Ammon's horn (tissue), 1 donor: ENCODE measurements around the gene UROD.
"Not testable (repeated sequence)": the region's sequence is repeated elsewhere in the genome, so short reads cannot be mapped to it uniquely, and the experiment has no call there.

Experiments used
- DNase-seq: peaks from one replicate; pipeline ENCODE4 v3.0.0-alpha.2; 2016; ENCODE audit warnings: low spot score

Gene UROD

DNA sequence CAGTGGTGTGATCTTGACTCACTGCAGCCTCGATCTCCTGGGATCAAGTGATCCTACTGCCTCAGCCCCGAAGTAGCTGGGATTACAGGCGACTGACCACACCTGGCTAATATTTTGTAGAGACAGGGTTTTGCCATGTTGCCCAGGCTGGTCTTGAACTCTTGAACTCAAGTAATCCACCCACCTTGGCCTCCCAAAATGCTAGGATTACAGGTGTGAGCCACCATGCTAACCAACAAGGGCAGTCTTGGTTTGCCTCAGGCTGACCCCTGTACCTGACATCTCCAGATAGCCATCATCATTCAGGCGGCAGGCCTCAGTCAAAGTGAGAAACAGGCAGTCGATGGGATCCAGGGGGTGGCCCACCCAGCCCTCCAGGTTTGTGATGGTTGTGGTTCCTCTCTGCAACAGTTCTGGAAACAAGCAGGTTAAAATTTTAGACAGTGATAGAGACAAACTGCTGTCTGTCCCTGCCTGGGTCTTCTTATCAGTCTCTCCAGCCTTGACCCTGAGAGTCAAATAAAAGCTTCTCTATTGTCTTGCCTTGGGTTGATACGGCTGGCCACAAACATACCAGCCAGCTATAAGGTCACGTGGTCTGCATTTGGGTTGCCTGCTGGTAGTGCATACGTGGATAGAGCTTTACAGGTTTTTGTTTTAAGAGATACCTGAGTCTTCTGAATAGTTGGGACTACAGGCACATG, 26.8 kb downstream of the UROD start:
- no peak for DNase-seq

DNA sequence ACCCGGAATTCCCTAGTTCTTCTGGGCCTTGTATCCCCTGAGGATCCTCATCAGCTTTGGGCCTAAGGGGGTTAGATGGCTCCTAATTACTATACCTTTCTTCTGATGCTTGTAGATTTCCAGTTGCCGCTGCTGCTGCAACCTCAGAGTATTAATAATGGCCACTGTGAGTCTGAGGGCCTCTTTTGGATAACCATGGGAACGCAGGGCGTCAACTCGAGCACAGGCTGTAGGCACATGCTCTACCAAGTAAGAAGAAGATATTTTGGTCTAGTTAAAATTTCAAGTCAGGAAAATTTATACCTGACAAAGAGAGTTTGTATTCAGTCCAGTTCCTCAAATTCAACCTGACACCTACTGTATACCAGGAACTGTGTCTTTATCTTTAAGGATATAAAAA, 28.2 kb downstream of the UROD start:
- no peak for DNase-seq

DNA sequence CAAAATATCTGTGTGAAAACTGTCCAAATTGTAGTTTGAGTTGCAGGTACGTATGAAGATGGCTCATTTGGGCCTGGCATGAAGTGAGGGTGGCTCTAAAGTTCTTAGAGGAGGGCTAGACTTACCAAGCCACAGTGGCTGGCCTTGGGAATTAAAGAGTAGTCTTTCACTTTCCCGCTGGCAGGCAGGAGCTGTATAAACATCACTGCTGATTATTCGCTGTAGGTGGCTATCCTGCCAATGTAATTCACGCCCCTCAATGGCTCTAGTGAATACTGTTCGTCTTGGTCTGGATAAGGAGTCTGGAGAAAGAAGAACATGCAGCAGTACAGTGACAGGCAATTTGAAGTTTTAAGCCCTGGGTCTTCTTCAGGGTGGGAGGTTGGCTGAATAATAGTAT, 31.0 kb downstream of the UROD start:
- no peak for DNase-seq

DNA sequence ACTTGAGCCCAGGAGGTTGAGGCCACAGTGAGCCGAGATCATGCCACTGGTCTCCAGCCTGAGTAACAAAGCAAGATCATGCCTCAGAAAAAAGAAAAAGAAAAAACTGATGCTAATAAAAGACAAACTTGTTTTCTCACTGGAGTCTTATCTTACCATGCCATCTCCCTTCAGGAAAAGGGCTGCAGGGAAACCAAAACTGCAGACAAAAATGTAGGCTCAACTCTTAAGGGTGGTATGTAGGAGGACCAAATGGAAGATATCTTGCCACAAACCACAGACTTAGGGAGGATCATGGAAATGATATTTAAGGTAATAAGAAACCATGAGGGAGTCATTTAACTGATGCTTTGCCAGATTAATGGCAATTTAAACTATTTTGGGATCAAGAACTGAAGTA, 32.9 kb downstream of the UROD start:
- no peak for DNase-seq

DNA sequence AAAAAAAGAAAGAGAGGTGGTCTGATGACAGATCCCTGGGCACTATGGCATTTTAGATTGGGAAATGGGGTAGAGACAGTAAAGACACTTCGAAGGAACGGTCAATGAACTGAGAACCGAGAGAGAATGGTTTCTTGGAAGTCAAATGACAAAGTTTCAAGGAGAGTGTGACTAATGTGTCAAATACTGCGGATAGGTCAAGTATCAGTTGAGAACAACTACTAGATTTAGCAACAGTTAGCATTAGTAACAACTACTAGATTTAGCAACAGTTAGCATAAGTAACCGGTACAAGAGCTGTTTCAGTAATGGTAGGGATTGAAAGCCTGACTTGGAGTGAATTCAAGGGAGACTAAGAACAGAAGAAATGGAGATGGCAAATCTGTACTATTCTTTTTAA, 35.0 kb downstream of the UROD start:
- DNase-seq, result no peak

- no peak for DNase-seq
Measured at GRCh38 chr1:45051005-45051772, 39.1 kb downstream of the UROD start.

GRCh38 chr1:45057542-45057941, 45.5 kb downstream of the UROD start:
- no peak for DNase-seq

DNA sequence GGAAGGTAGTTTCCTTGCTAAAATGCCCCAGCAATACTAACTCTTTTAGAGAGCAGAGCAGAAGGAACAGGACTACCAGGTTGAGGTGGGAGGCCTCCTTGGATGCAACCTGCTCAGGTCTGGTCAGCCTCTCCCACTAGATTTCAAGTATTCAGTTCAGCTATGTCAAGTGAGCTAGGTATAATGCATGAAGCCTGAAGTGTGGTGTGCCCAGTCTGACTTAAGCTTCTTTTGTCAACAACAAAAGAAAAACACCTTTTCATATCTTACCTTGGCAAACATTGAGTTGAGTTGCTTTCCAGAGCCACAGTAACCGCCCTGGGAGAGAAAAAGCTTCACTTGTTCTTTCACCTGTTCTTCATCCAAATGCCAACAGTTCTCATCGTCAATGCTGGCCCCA, 47.8 kb downstream of the UROD start:
- DNase-seq, result no peak

DNA sequence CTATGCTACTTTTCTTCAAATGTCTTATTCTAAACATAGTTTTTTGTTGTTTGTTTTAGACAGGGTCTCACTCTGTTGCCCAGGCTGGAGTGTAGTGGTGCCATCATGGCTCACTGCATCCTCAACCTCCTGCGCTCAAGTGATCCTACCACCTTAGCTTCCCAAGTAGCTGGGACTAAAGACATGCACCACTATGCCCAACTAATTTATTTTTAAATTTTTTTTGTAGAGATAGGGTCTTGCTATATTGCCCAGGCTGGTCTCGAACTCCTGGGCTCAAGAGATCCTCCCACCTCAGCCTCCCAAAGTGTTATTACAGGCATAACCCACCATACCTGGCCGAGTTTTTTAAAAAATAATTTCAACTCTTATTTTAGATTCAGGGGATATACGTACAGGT, 50.4 kb downstream of the UROD start:
- DNase-seq, result not testable (repeated sequence)

GRCh38 chr1:45065083-45065482, 53.0 kb downstream of the UROD start:
- DNase-seq, result no peak
